ENCODE results near the gene FRMD4A.
A peak's percentile ranks its signal among the peaks of the same experiment; 100 is the strongest.
"Not testable (repeated sequence)": the region's sequence is repeated elsewhere in the genome, so short reads cannot be mapped to it uniquely, and the experiment has no call there.

The FRMD4A gene

GRCh38 chr10:13812804-13813203, 517.9 kb downstream of the FRMD4A start:
- DNase-seq (ENCODE audit: low spot score) = no peak

DNA sequence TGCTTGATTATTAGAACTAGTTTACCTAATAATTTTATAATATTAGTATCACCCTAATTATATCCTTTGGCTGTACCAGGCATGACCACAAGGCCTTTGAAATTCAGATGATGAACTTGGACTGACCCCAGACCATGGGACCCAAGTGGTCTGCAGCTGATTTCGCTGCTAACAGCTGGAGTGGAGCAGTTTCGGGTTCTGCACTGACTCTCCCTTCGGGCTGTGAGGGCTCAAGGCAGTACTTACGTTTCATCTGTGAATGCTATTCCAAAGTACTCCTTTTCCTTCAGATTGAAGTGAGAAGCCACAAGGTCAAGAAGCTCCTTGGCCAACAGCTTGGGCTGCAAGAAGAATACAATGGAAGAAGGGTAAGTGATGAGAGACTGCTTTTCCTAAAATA, 520.2 kb downstream of the FRMD4A start:
- no peak for DNase-seq (ENCODE audit: low spot score)

DNA sequence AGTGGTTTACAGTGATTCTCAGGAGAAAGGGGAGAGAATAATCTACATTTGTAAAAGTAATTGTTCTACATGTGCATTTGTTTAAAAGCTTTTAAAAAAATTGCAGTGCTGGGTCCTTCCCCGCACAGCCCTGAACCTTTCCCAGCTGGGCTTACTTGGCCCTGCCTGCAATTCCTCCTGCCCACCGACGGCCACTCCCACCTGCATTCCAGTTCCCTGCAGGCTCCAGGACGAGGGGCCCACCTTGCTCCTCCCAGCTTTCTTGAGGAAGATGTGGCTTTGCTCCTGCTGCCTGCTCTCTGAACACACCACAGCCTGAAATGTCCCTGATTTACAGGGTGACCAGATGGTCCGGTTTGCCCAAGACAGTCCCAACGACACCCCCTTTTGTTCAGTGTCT, 521.3 kb downstream of the FRMD4A start:
- no peak for DNase-seq (ENCODE audit: low spot score)

- no peak for DNase-seq (ENCODE audit: low spot score)
Measured at GRCh38 chr10:13808556-13809391, 522.0 kb downstream of the FRMD4A start.

DNA sequence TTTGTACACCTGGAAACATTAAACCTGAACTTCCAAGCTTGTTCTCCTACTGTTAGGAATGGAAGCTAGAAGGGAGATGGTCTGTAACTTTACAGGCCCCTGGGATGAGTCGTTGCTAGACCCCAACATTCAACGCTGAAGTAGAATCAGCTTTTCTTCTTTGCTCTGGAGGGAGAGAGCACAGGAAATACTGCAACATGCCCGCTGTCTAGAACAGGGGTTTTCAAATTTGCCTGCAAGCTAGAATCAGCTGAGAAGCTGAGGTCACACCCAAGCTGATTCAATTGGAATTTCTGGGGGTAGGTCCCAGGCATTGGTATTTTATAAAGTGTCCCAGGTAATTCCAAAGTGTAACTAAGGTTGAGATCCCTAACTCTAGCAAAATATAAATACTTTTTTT, 524.3 kb downstream of the FRMD4A start:
- no peak for DNase-seq (ENCODE audit: low spot score)

GRCh38 chr10:13803566-13804554, 526.9 kb downstream of the FRMD4A start:
- no peak for DNase-seq (ENCODE audit: low spot score)

- DNase-seq (ENCODE audit: low spot score) = no peak
Measured at GRCh38 chr10:13801907-13802288, 528.8 kb downstream of the FRMD4A start.

GRCh38 chr10:13801156-13801906, 529.4 kb downstream of the FRMD4A start:
- no peak for DNase-seq (ENCODE audit: low spot score)

GRCh38 chr10:13797164-13797563, 533.6 kb downstream of the FRMD4A start:
- DNase-seq (ENCODE audit: low spot score) = no peak

- DNase-seq (ENCODE audit: low spot score) = no peak
Measured at GRCh38 chr10:13795653-13796555, 534.8 kb downstream of the FRMD4A start.

DNA sequence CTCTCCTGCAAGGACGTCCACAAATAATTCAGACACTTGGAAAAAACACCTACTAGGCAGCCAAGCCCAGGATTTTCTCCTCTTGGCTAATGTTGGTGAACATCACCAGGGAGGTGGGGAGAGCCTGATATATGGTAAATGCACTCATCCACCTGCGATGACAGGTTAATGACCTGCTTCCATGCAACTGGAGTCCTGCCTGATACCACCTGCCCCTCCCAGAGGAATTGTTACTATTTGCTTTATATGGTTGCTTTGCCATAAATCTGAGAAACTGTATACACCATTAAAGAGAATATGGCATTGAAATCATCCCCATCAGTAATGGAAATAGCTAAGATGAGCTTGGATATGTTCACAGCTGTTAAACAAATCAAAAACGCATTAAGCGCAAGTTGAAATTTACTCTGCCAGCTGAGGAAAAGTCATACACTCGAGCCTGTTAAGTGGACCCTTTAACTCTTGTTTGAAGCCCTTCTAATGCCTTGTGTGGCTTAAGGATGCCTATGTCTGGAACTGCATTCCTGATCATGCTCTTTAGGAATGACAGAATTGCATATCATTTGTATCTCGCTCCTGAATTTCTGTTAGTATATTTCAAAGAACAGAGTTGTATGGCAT, 535.6 kb downstream of the FRMD4A start:
- DNase-seq (ENCODE audit: low spot score) = no peak

- no peak for DNase-seq (ENCODE audit: low spot score)
Measured at GRCh38 chr10:13792006-13792405, 538.7 kb downstream of the FRMD4A start.

- DNase-seq (ENCODE audit: low spot score) = no peak
Measured at GRCh38 chr10:13791483-13791882, 539.2 kb downstream of the FRMD4A start.

DNA sequence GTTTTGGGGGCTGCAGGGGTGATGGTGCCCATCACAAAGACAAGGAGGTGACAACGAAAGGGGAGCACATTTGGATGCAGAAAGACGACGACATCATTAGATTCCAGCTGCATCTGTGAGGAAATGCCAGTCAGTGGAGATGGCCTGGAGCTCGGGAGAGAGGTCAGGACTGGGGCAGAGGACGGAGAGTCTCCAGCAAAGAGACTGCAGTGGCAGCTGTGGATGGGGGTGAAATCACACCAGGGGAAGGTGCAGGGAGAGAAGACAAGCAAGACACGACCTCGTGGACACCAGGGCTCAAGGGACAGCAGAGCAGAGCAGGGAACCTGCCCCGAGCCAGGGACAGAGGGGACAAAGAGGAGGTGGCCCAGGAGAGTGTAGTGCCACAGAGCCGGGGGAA, 540.5 kb downstream of the FRMD4A start:
- DNase-seq (ENCODE audit: low spot score) = no peak

DNA sequence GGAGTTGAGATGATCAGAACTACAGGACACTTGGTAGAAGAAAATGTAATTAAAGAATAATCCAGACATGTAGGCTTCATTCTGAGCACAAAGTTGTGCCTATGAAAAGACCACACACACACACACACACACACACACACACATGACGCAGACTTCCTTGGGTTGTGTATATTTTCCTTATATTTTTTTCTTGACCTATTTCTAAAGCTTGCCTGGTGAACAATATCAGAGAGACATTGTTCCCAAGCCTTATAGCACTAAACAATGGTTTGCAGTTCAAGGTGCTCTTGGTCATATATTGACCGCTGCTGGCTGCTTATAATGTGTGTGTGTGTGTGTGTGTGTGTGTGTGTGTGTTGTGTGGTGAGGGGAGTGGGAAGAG, 541.3 kb downstream of the FRMD4A start:
- no peak for DNase-seq (ENCODE audit: low spot score)

GRCh38 chr10:13788711-13789447, 541.8 kb downstream of the FRMD4A start:
- DNase-seq (ENCODE audit: low spot score) = no peak

DNA sequence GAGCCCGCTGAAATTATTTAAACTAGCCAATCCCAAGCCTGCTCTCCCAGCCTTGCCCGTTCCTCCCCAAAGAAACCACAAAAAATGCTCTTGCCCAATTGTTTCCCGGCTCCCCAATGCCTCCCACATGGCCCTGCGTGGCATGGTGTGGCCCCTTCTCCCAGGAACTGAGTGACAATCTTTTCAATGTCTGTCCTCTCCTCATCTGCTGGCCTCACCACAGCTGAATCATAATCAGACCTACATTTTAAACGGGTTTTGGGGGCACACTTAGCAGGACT, 542.5 kb downstream of the FRMD4A start:
- no peak for DNase-seq (ENCODE audit: low spot score)

DNA sequence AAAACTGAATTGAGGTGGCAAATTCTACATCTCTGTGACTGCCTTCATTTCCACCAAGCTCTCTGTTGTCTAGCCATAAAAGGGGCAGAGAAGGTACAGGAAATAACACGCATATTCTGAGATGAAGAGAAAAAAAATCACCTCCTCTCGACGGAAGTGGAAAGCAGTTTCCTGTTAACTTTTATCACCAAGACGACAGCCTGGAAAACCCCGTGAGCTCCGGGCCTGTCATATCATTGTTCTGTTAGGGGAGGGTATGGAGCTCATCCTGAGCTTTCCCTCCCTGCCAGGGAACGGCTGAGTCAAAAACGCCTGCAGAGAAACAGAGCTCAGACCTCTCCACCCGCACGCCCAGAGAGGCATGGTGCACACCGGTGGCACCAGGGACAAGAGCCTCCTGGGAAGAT, 543.7 kb downstream of the FRMD4A start:
- peak; percentile 91 for DNase-seq (ENCODE audit: low spot score)

DNA sequence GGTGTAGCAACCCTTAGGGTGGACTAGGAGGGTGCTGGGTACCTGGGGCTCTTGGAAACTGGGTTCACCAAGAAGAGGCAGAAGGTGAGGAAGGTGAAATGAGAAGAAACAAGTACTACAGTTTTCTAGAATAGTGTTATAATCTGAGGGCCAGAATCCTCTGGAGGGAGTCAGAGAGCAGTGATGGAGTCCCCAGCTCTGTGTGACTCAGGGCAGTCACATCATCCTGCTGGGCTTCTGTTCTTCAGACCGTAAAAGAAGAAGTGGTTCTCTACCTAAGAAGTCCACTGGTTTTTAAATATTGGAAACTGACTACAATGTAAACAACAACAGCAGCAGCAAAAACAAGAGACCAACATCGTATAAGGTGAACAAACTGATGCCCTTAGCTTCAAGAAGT, 546.7 kb downstream of the FRMD4A start:
- no peak for DNase-seq (ENCODE audit: low spot score)

GRCh38 chr10:13779748-13780147, 551.0 kb downstream of the FRMD4A start:
- DNase-seq (ENCODE audit: low spot score) = no peak

- not testable (repeated sequence) for DNase-seq (ENCODE audit: low spot score)
Measured at GRCh38 chr10:13778693-13778960, 552.1 kb downstream of the FRMD4A start.

All from kidney capillary endothelial cell (primary cell).